Measurements from ENCODE around the gene GGCT. TPM values are rescaled to one million over a fixed set of nuclear protein-coding genes. Genes with fewer than 3 reads are reported as not detected.

GGCT gene
- total RNA-seq, 4 donors from 2014 or later, result 7.4 to 20.0 (median 12.8) TPM

- TF ChIP-seq CTCF (IDR thresholded peaks at IDR 0.05 in 4 of 5, conservative IDR thresholded peaks at IDR 0.05 in 1 of 5) (no peak), POLR2A (IDR thresholded peaks at IDR 0.05) (no peak)
- Histone ChIP-seq H3K4me3 (no peak overlapping the region), H3K27ac (no peak overlapping the region), H3K27me3 (no peaks in the 10 kb centered on the region), H3K36me3 (peaks cover 0 to 59% of the 10 kb centered on the region in 2 donors), H3K4me1 (peaks cover 3 to 7% of the 10 kb centered on the region in 2 donors), H3K9me3 (no peaks in the 10 kb centered on the region)
- intact Hi-C loops (cut with DNase I; ENCODE audit: low total_unique reads) (no loop called here), in situ Hi-C loops (cut with MboI; ENCODE audit: low sequenced_read_pairs in 4 of 4) (no loop called here)
- ATAC-seq, result no peak
- DNase-seq, result no peak
Measured at GRCh38 chr7:30453016-30453415, 51.6 kb downstream of the GGCT start.

GRCh38 chr7:30452280-30452930, 52.2 kb downstream of the GGCT start:
- intact Hi-C loops (cut with DNase I; ENCODE audit: low total_unique reads), result no loop called here
- Histone ChIP-seq H3K4me1 (peaks cover 3 to 7% of the 10 kb centered on the region in 2 donors), H3K9me3 (no peaks in the 10 kb centered on the region), H3K4me3 (no peak overlapping the region), H3K36me3 (peaks cover 0 to 64% of the 10 kb centered on the region in 2 donors), H3K27me3 (no peaks in the 10 kb centered on the region), H3K27ac (no peak overlapping the region)
- DNase-seq (no peak), ATAC-seq (no peak)
- no peak for TF ChIP-seq CTCF (IDR thresholded peaks at IDR 0.05 in 4 of 5, conservative IDR thresholded peaks at IDR 0.05 in 1 of 5)
- TF ChIP-seq POLR2A (IDR thresholded peaks at IDR 0.05), result no peak
- in situ Hi-C loops (cut with MboI; ENCODE audit: low sequenced_read_pairs in 4 of 4), result no loop called here

- no peak overlapping the region for H3K4me3 ChIP-seq
- intact Hi-C loops (cut with DNase I; ENCODE audit: low total_unique reads) (no loop called here), in situ Hi-C loops (cut with MboI; ENCODE audit: low sequenced_read_pairs in 4 of 4) (no loop called here)
- no peaks in the 10 kb centered on the region for H3K9me3 ChIP-seq
- H3K4me1 ChIP-seq, result peaks cover 3 to 7% of the 10 kb centered on the region in 2 donors
- TF ChIP-seq CTCF (IDR thresholded peaks at IDR 0.05 in 4 of 5, conservative IDR thresholded peaks at IDR 0.05 in 1 of 5) (no peak), POLR2A (IDR thresholded peaks at IDR 0.05) (no peak)
- no peak overlapping the region for H3K27ac ChIP-seq
- DNase-seq (no peak), ATAC-seq (no peak)
- H3K36me3 ChIP-seq, result peaks cover 0 to 64% of the 10 kb centered on the region in 2 donors
- H3K27me3 ChIP-seq, result no peaks in the 10 kb centered on the region
Measured at GRCh38 chr7:30451539-30452279, 52.9 kb downstream of the GGCT start.

- in situ Hi-C loops (cut with MboI; ENCODE audit: low sequenced_read_pairs in 4 of 4), result no loop called here
- H3K4me1 ChIP-seq, result peaks cover 3 to 7% of the 10 kb centered on the region in 2 donors
- H3K27me3 ChIP-seq, result no peaks in the 10 kb centered on the region
- intact Hi-C loops (cut with DNase I; ENCODE audit: low total_unique reads), result no loop called here
- H3K27ac ChIP-seq, result no peak overlapping the region
- DNase-seq (no peak), ATAC-seq (no peak)
- no peaks in the 10 kb centered on the region for H3K9me3 ChIP-seq
- TF ChIP-seq POLR2A (IDR thresholded peaks at IDR 0.05) (no peak), CTCF (IDR thresholded peaks at IDR 0.05 in 4 of 5, conservative IDR thresholded peaks at IDR 0.05 in 1 of 5) (no peak)
- H3K36me3 ChIP-seq, result peaks cover 0 to 64% of the 10 kb centered on the region in 2 donors
- no peak overlapping the region for H3K4me3 ChIP-seq
Measured at GRCh38 chr7:30450983-30451497, 53.6 kb downstream of the GGCT start.

All from gastrocnemius medialis (tissue), 4 donors.